Brain microvascular endothelial cell (primary cell): ENCODE data around the gene COLGALT1.

Source experiments
- DNase-seq: peaks from one replicate; pipeline ENCODE4 v3.0.0-alpha.2; 2020
- H3K27ac ChIP-seq: fragments of 250-450 bp; sonication (Bioruptor Pico); 2 replicates; pipeline ENCODE4 v1.5.1; 2020; ENCODE audit warnings: mild to moderate bottlenecking, moderate library complexity
- H3K27me3 ChIP-seq: fragments of 250-450 bp; sonication (Bioruptor Pico); replicated peaks from 2 replicates; pipeline ENCODE4 v1.5.1; 2020; ENCODE audit warnings: mild to moderate bottlenecking
- H3K36me3 ChIP-seq: fragments of 250-450 bp; sonication (Bioruptor Pico); replicated peaks from 2 replicates; pipeline ENCODE4 v1.5.1; 2020; ENCODE audit warnings: mild to moderate bottlenecking
- H3K4me3 ChIP-seq: 2 replicates; pipeline ENCODE4 v1.5.1; 2011; ENCODE audit warnings: low read depth, mild to moderate bottlenecking, control low read depth, low read length, moderate library complexity
- CTCF ChIP-seq: IDR thresholded peaks from 2 replicates; pipeline ENCODE4 v1.5.1; 2011; ENCODE audit warnings: low read depth, mild to moderate bottlenecking, moderate library complexity, low read length, control low read depth, inconsistent platforms; ENCODE audit errors: missing control alignments
- in situ Hi-C: cut with HindIII; loops from 2 replicates; pipeline ENCODE4 v1.10.0; 2017; ENCODE audit warnings: low sequenced_read_pairs, low pct_ligation_motif_present

Gene COLGALT1

GRCh38 chr19:17624314-17624991 lies 69.0 kb downstream of the COLGALT1 start:
- H3K27ac ChIP-seq, result no peak overlapping the region
- no peak for TF ChIP-seq CTCF
- in situ Hi-C loops, result no loop called here
- H3K27me3 ChIP-seq, result no peaks in the 10 kb centered on the region
- DNase-seq, result no peak
- H3K4me3 ChIP-seq, result no peak overlapping the region
- no peaks in the 10 kb centered on the region for H3K36me3 ChIP-seq

- Histone ChIP-seq H3K27ac (no peak overlapping the region), H3K36me3 (no peaks in the 10 kb centered on the region), H3K4me3 (no peak overlapping the region), H3K27me3 (no peaks in the 10 kb centered on the region)
- DNase-seq, result no peak
- in situ Hi-C loops, result no loop called here
- no peak for TF ChIP-seq CTCF
Observed at GRCh38 chr19:17625043-17625442, 69.6 kb downstream of the COLGALT1 start.

GRCh38 chr19:17625980-17626379 lies 70.5 kb downstream of the COLGALT1 start:
- TF ChIP-seq CTCF, result no peak
- Histone ChIP-seq H3K36me3 (no peaks in the 10 kb centered on the region), H3K27me3 (no peaks in the 10 kb centered on the region), H3K27ac (no peak overlapping the region), H3K4me3 (no peak overlapping the region)
- in situ Hi-C loops, result no loop called here
- DNase-seq, result no peak

- H3K27me3 ChIP-seq, result no peaks in the 10 kb centered on the region
- no peak overlapping the region for H3K4me3 ChIP-seq
- no peak overlapping the region for H3K27ac ChIP-seq
- no peak for DNase-seq
- in situ Hi-C loops, result no loop called here
- H3K36me3 ChIP-seq, result no peaks in the 10 kb centered on the region
- TF ChIP-seq CTCF, result no peak
Observed at GRCh38 chr19:17626456-17627015, 71.1 kb downstream of the COLGALT1 start.

GRCh38 chr19:17627161-17627560 lies 71.7 kb downstream of the COLGALT1 start:
- DNase-seq, result no peak
- Histone ChIP-seq H3K4me3 (no peak overlapping the region), H3K27me3 (no peaks in the 10 kb centered on the region), H3K27ac (no peak overlapping the region), H3K36me3 (no peaks in the 10 kb centered on the region)
- no peak for TF ChIP-seq CTCF
- in situ Hi-C loops, result no loop called here

- DNase-seq, result no peak
- no peaks in the 10 kb centered on the region for H3K36me3 ChIP-seq
- in situ Hi-C loops, result no loop called here
- no peak overlapping the region for H3K4me3 ChIP-seq
- no peak overlapping the region for H3K27ac ChIP-seq
- no peak for TF ChIP-seq CTCF
- H3K27me3 ChIP-seq, result no peaks in the 10 kb centered on the region
Observed at GRCh38 chr19:17627921-17628320, 72.5 kb downstream of the COLGALT1 start.
